Endothelial cell of umbilical vein (primary cell): Measurements from ENCODE around the gene PIBF1. TPM values are rescaled to one million over a fixed set of nuclear protein-coding genes. Genes with fewer than 3 reads are reported as not detected.

ENCODE experiments used
- BruUV-seq: library from RNA; stranded (reverse); fragments of 400-500 nt; replicated peaks from 2 replicates; lab custom pipeline; 2021; lab: Mats Ljungman, UMichigan
- CTCF ChIA-PET: fragments of 300-600, 350-600 bp; sonication (Branson Sonifier 250); formaldehyde crosslinking; loops from one replicate; lab custom pipeline; 2021; ENCODE audit warnings: antibody characterized with exemption, inconsistent platforms; lab: Charles Lee
- POLR2A ChIA-PET: fragments of 300-600, 350-600 bp; sonication (Branson Sonifier 250); formaldehyde crosslinking; loops from one replicate; lab custom pipeline; 2021; ENCODE audit warnings: antibody characterized with exemption, inconsistent platforms; lab: Charles Lee
- DNase-seq: peaks from one replicate; pipeline ENCODE4 v3.0.0-alpha.2; 2011; ENCODE audit warnings: low read depth, low spot score
- FAIRE-seq: peaks from 2 replicates; lab custom pipeline; 2011; peaks lifted over from hg19 to GRCh38; lab: Jason Lieb, UNC
- H2AFZ ChIP-seq: 2 replicates; pipeline ENCODE4 v1.6.0; 2012; ENCODE audit warnings: low read depth, low read length, control low read depth, inconsistent platforms
- H3K27ac ChIP-seq: 2 replicates; pipeline ENCODE4 v1.5.1; 2011; ENCODE audit warnings: low read depth, mild to moderate bottlenecking, control low read depth, low read length, moderate library complexity; ENCODE audit not compliant: insufficient read depth
- H3K27me3 ChIP-seq, 2 experiments: 2 replicates each; pipeline versions ENCODE4 v1.6.0 to v1.6.1; 2011; ENCODE audit warnings: low read length in 2 of 2, mixed read lengths in 1 of 2; ENCODE audit not compliant: control insufficient read depth in 2 of 2, insufficient read depth in 2 of 2
- H3K36me3 ChIP-seq, 2 experiments: 2 replicates in 1 of 2; 3 replicates in 1 of 2; pipeline ENCODE4 v1.5.1; 2011; ENCODE audit warnings: low read length in 2 of 2, mild to moderate bottlenecking in 1 of 2, moderate library complexity in 1 of 2; ENCODE audit not compliant: control insufficient read depth in 2 of 2, insufficient read depth in 2 of 2; ENCODE audit errors: extremely low read depth in 1 of 2
- H3K4me1 ChIP-seq: 3 replicates; pipeline ENCODE4 v1.5.1; 2011; ENCODE audit warnings: mild to moderate bottlenecking, low read length; ENCODE audit not compliant: control insufficient read depth, insufficient read depth; ENCODE audit errors: extremely low read depth
- H3K4me2 ChIP-seq: 2 replicates; pipeline ENCODE4 v1.6.1; 2011; ENCODE audit warnings: low read length, control low read depth, mixed read lengths; ENCODE audit not compliant: insufficient read depth
- H3K4me3 ChIP-seq, 3 experiments: fragments of 200-600 bp in 1 of 3; sonication (generic), shearing (Covaris generic) in 1 of 3; replicated peaks in 1 of 3; 2 replicates each; pipeline ENCODE4 v1.5.1; 2011 to 2016; ENCODE audit warnings: control low read depth in 3 of 3, low read length in 3 of 3, mild to moderate bottlenecking in 2 of 3, inconsistent platforms in 1 of 3, low read depth in 1 of 3, moderate library complexity in 1 of 3; ENCODE audit not compliant: insufficient read depth in 1 of 3
- H3K79me2 ChIP-seq: 2 replicates; pipeline ENCODE4 v1.6.0; 2012; ENCODE audit warnings: low read length, inconsistent platforms; ENCODE audit not compliant: control insufficient read depth, insufficient read depth
- H3K9ac ChIP-seq: replicated peaks from 2 replicates; pipeline ENCODE3; 2011; ENCODE audit warnings: low read length, control low read depth; ENCODE audit not compliant: insufficient read depth; ENCODE audit errors: extremely low read depth
- H3K9me1 ChIP-seq: replicated peaks from 3 replicates; pipeline ENCODE4 v1.6.0; 2011; ENCODE audit warnings: mild to moderate bottlenecking, low read length; ENCODE audit not compliant: control insufficient read depth, insufficient read depth; ENCODE audit errors: extremely low read depth
- H3K9me3 ChIP-seq: replicated peaks from 2 replicates; pipeline ENCODE4 v1.5.1; 2012; ENCODE audit warnings: low read length, inconsistent platforms; ENCODE audit not compliant: control insufficient read depth, insufficient read depth
- H4K20me1 ChIP-seq: replicated peaks from 2 replicates; pipeline ENCODE3; 2011; ENCODE audit warnings: mild to moderate bottlenecking, low read length; ENCODE audit not compliant: control insufficient read depth, insufficient read depth; ENCODE audit errors: extremely low read depth
- EZH2 ChIP-seq: IDR thresholded peaks from 2 replicates; pipeline ENCODE4 v1.6.1; 2012; ENCODE audit warnings: borderline replicate concordance, low read depth, mild to moderate bottlenecking, moderate library complexity, low read length, inconsistent platforms; ENCODE audit not compliant: severe bottlenecking
- FOS ChIP-seq: IDR thresholded peaks from 2 replicates; pipeline ENCODE4 v1.6.1; 2011; ENCODE audit warnings: mild to moderate bottlenecking, low read length, moderate library complexity, borderline replicate concordance; ENCODE audit not compliant: insufficient read depth
- GATA2 ChIP-seq: IDR thresholded peaks from 2 replicates; pipeline ENCODE4 v1.7.0; 2011; ENCODE audit warnings: low read depth, mild to moderate bottlenecking, moderate library complexity, mixed read lengths, low read length; ENCODE audit not compliant: insufficient read length, insufficient read depth
- JUN ChIP-seq: IDR thresholded peaks from 2 replicates; pipeline ENCODE4 v1.6.1; 2011; ENCODE audit warnings: borderline replicate concordance, low read depth; ENCODE audit not compliant: insufficient read length, insufficient read depth
- MAX ChIP-seq: IDR thresholded peaks from 2 replicates; pipeline ENCODE4 v1.6.1; 2011; ENCODE audit not compliant: insufficient read depth, insufficient read length
- MYC ChIP-seq: IDR thresholded peaks from one replicate; pipeline ENCODE4 v1.6.1; 2011; ENCODE audit warnings: mild to moderate bottlenecking, low read depth, low read length
- POLR2A ChIP-seq: IDR thresholded peaks from 2 replicates; pipeline ENCODE4 v1.6.1; 2012; ENCODE audit warnings: low read depth, mild to moderate bottlenecking, control low read depth, low read length
- POLR2AphosphoS5 ChIP-seq: IDR thresholded peaks from 2 replicates; pipeline ENCODE4 v1.6.1; 2012; ENCODE audit warnings: low read depth, mild to moderate bottlenecking, control low read depth, low read length, moderate library complexity; ENCODE audit not compliant: insufficient read depth
- dilution Hi-C: fragments of 300-500 bp; cut with MboI; formaldehyde crosslinking; loops from one replicate; pipeline ENCODE4 v1.15.0; 2019; ENCODE audit warnings: low sequenced_read_pairs; ENCODE audit not compliant: extremely low pct_ligation_motif_present
- intact Hi-C: fragments of 100-400 bp; cut with micrococcal nuclease; formaldehyde crosslinking; loops from one replicate; pipeline ENCODE4 v1.10.0; 2022
- polyA plus RNA-seq, 4 experiments: library from polyadenylated mRNA; depleted of rRNA in 3 of 4; stranded (reverse) in 3 of 4; unstranded in 1 of 4; fragments of >200 nt; gene quantifications; 2 replicates each; pipeline versions ENCODE4 v1.2.1 to v1.2.3, GENCODE V29; 2011 to 2012; ENCODE audit warnings: missing spikeins in 1 of 4
- total RNA-seq: library from RNA; stranded (reverse); gene quantifications from 2 replicates; pipeline ENCODE4 v1.2.3, GENCODE V29; 2021
- TF ChIP-seq, protein P1 (sequence below), 2 donors: IDR thresholded peaks; 1 replicate in 1 of 2; 2 replicates in 1 of 2; pipeline ENCODE4 v1.5.1; 2011; ENCODE audit warnings: low read length in 2 of 2, mild to moderate bottlenecking in 2 of 2, moderate library complexity in 2 of 2, control low read depth in 1 of 2, inconsistent platforms in 1 of 2, low read depth in 1 of 2; ENCODE audit not compliant: insufficient read depth in 1 of 2; ENCODE audit errors: extremely low read depth in 1 of 2

Gene PIBF1
- total and polyA plus RNA-seq, 2 donors (not counting 3 experiments of a cell fraction or from before 2014, with no cell fraction given), result 1.4 to 18.4 TPM

GRCh38 chr13:73040484-73040883 is 258.6 kb downstream of the PIBF1 start:
- Histone ChIP-seq H4K20me1 (no peaks in the 10 kb centered on the region), H3K27me3 (no peaks in the 10 kb centered on the region), H3K4me1 (no peaks in the 10 kb centered on the region), H3K9me3 (no peaks in the 10 kb centered on the region), H3K9me1 (no peaks in the 10 kb centered on the region), H3K9ac (no peak overlapping the region), H3K36me3 (no peaks in the 10 kb centered on the region), H3K79me2 (no peaks in the 10 kb centered on the region), H3K27ac (no peak overlapping the region), H3K4me2 (no peak overlapping the region), H2AFZ (no peak overlapping the region), H3K4me3 (no peak overlapping the region)
- dilution Hi-C loops, result no loop called here
- intact Hi-C loops, result no loop called here
- CTCF ChIA-PET, result no interaction called here
- POLR2A ChIA-PET, result no interaction called here
- no peak for FAIRE-seq
- no peak for TF ChIP-seq POLR2AphosphoS5
- no peak for TF ChIP-seq MAX
- no peak for DNase-seq
- BruUV-seq, result no TSS peak

GRCh38 chr13:73040968-73041596 is 259.1 kb downstream of the PIBF1 start:
- Histone ChIP-seq H3K9me1 (no peaks in the 10 kb centered on the region), H3K27me3 (no peaks in the 10 kb centered on the region), H3K4me2 (no peak overlapping the region), H3K36me3 (no peaks in the 10 kb centered on the region), H3K9me3 (no peaks in the 10 kb centered on the region), H3K9ac (no peak overlapping the region), H3K27ac (no peak overlapping the region), H3K4me3 (no peak overlapping the region), H4K20me1 (no peaks in the 10 kb centered on the region), H3K79me2 (no peaks in the 10 kb centered on the region), H2AFZ (no peak overlapping the region), H3K4me1 (no peaks in the 10 kb centered on the region)
- POLR2A ChIA-PET, result no interaction called here
- CTCF ChIA-PET, result no interaction called here
- no peak for FAIRE-seq
- intact Hi-C loops (no loop called here), dilution Hi-C loops (no loop called here)
- BruUV-seq, result no TSS peak
- no peak for TF ChIP-seq MYC
- no peak for TF ChIP-seq MAX
- TF ChIP-seq POLR2A, result no peak
- no peak for TF ChIP-seq POLR2AphosphoS5
- no peak for TF ChIP-seq FOS
- TF ChIP-seq GATA2, result no peak
- TF ChIP-seq EZH2, result no peak
- TF ChIP-seq, protein P1, sequence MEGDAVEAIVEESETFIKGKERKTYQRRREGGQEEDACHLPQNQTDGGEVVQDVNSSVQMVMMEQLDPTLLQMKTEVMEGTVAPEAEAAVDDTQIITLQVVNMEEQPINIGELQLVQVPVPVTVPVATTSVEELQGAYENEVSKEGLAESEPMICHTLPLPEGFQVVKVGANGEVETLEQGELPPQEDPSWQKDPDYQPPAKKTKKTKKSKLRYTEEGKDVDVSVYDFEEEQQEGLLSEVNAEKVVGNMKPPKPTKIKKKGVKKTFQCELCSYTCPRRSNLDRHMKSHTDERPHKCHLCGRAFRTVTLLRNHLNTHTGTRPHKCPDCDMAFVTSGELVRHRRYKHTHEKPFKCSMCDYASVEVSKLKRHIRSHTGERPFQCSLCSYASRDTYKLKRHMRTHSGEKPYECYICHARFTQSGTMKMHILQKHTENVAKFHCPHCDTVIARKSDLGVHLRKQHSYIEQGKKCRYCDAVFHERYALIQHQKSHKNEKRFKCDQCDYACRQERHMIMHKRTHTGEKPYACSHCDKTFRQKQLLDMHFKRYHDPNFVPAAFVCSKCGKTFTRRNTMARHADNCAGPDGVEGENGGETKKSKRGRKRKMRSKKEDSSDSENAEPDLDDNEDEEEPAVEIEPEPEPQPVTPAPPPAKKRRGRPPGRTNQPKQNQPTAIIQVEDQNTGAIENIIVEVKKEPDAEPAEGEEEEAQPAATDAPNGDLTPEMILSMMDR (IDR thresholded peaks at IDR 0.05; ENCODE audit: extremely low read depth in 1 of 2, insufficient read depth in 1 of 2, low read depth in 1 of 2, low read length in 2 of 2), result no peak
- TF ChIP-seq JUN, result no peak
- no peak for DNase-seq
